ENCODE data around the gene DBNL. TPM values are rescaled to one million over a fixed set of nuclear protein-coding genes. Genes with fewer than 3 reads are reported as not detected.

The DBNL gene
- total and polyA plus RNA-seq, 11 donors = 29.9 to 86.3 (median 42.9) TPM

DNA sequence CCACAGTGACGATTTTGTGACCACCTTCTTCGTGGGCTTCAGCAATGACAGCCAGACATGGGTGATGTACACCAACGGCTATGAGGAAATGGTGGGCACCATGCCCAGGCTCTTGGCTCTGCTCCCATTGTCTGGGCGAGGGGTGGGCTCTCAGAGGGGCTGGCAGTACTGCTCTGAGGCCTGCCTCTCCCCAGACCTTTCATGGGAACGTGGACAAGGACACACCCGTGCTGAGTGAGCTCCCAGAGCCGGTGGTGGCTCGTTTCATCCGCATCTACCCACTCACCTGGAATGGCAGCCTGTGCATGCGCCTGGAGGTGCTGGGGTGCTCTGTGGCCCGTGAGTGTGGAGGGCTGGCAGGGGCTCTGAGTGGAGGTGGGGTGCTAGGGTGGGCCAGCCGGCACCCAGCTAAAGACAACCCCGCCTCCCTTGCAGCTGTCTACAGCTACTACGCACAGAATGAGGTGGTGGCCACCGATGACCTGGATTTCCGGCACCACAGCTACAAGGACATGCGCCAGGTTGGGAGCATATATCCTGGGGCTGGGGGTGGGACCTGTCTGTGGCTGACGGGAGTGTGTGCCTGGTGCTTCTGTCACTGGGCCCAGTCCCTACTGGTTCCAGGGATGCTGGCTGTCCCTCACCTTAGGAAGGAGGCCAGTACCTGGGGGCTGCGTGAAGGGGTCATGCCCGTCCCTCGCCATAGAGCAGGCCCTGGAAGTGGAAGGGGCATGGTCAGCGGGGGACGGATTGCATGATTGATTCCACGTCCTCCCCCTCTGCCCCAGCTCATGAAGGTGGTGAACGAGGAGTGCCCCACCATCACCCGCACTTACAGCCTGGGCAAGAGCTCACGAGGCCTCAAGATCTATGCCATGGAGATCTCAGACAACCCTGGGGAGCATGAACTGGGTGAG lies 66.5 kb downstream of the DBNL start:
- DNase-seq = peak in 2 of 5 donors; percentile 22 to 58

More for the DNA sequence above, 66.5 kb downstream of the DBNL start:
- Histone ChIP-seq H3K27me3 (no peaks in the 10 kb centered on the region), H3K9me3 (no peaks in the 10 kb centered on the region), H3K27ac (no peak overlapping the region), H3K36me3 (peaks cover 0 to 87% (median 22%) of the 10 kb centered on the region in 9 donors), H3K4me1 (peaks cover 0 to 32% (median 13%) of the 10 kb centered on the region in 12 donors), H3K4me3 (no peak overlapping the region)
- WGBS, 4 donors = 77 to 83% (median 80%) methylated on average over 17 to 27 of the region's 27 CpGs
- ATAC-seq = no peak
- TF ChIP-seq, protein P1, sequence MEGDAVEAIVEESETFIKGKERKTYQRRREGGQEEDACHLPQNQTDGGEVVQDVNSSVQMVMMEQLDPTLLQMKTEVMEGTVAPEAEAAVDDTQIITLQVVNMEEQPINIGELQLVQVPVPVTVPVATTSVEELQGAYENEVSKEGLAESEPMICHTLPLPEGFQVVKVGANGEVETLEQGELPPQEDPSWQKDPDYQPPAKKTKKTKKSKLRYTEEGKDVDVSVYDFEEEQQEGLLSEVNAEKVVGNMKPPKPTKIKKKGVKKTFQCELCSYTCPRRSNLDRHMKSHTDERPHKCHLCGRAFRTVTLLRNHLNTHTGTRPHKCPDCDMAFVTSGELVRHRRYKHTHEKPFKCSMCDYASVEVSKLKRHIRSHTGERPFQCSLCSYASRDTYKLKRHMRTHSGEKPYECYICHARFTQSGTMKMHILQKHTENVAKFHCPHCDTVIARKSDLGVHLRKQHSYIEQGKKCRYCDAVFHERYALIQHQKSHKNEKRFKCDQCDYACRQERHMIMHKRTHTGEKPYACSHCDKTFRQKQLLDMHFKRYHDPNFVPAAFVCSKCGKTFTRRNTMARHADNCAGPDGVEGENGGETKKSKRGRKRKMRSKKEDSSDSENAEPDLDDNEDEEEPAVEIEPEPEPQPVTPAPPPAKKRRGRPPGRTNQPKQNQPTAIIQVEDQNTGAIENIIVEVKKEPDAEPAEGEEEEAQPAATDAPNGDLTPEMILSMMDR (IDR thresholded peaks at IDR 0.05) = no peak
- TF ChIP-seq POLR2A (IDR thresholded peaks at IDR 0.05) = no peak
- intact Hi-C loops (cut with DNase I) = no loop called here

Small RNAs within 50 kb of the gene (microRNA-seq; reads per million reads assigned to microRNA genes)
- 0 to 0.64 (median 0.21) reads per million in 4 donors for gene MIR6837
- 0.62 to 3.1 (median 1.8) reads per million in 4 donors for gene MIR6838

Other genes starting within 250 kb of the DBNL start
- 100 to 1,000 TPM; 118 to 252 (median 151) TPM for gene MRPS24, start 175.2 kb upstream of the DBNL start, total RNA-seq
- gene MRPS24, start 175.2 kb upstream of the DBNL start, polyA plus RNA-seq = 100 to 1,000 TPM; 191 to 284 TPM
- 10 to 100 TPM; 28.2 to 43.7 (median 37.8) TPM for gene URGCP, start 138.1 kb upstream of the DBNL start, total RNA-seq
- 10 to 100 TPM; 23.6 to 24.0 TPM for gene URGCP, start 138.1 kb upstream of the DBNL start, polyA plus RNA-seq
- 10 to 100 TPM; 35.1 to 69.8 (median 43.5) TPM for gene UBE2D4, start 118.3 kb upstream of the DBNL start, total RNA-seq
- 10 to 100 TPM; 29.4 to 41.1 TPM for gene UBE2D4, start 118.3 kb upstream of the DBNL start, polyA plus RNA-seq
- under 1 TPM in 1 of 9 donors, not detected in 8; 0.13 TPM for gene SPDYE1, start 46.8 kb upstream of the DBNL start, total RNA-seq
- gene SPDYE1, start 46.8 kb upstream of the DBNL start, polyA plus RNA-seq = not detected
- gene PGAM2, start 20.9 kb downstream of the DBNL start, total RNA-seq = 1,000 to 10,000 TPM in 1 of 9 donors, 100 to 1,000 TPM in 8; 300 to 1,183 (median 555) TPM
- gene PGAM2, start 20.9 kb downstream of the DBNL start, polyA plus RNA-seq = 1,000 to 10,000 TPM in 1 of 2 donors, 100 to 1,000 TPM in 1; 242 to 2,064 TPM
- gene POLM, start 37.8 kb downstream of the DBNL start, total RNA-seq = 10 to 100 TPM; 10.1 to 24.3 (median 14.0) TPM
- 10 to 100 TPM; 10.3 to 13.7 TPM for gene POLM, start 37.8 kb downstream of the DBNL start, polyA plus RNA-seq
- 10 to 100 TPM; 15.2 to 51.1 (median 25.4) TPM for gene AEBP1, start 59.6 kb downstream of the DBNL start, total RNA-seq
- gene AEBP1, start 59.6 kb downstream of the DBNL start, polyA plus RNA-seq = 10 to 100 TPM; 10.9 to 20.2 TPM
- gene POLD2, start 78.8 kb downstream of the DBNL start, total RNA-seq = 100 to 1,000 TPM in 1 of 9 donors, 10 to 100 TPM in 8; 74.1 to 150 (median 89.2) TPM
- 100 to 1,000 TPM in 1 of 2 donors, 10 to 100 TPM in 1; 67.0 to 176 TPM for gene POLD2, start 78.8 kb downstream of the DBNL start, polyA plus RNA-seq
- gene MYL7, start 96.6 kb downstream of the DBNL start, total RNA-seq = 1,000 to 10,000 TPM in 8 of 9 donors, 100 to 1,000 TPM in 1; 975 to 4,037 (median 2,357) TPM
- 1,000 to 10,000 TPM; 1,236 to 2,597 TPM for gene MYL7, start 96.6 kb downstream of the DBNL start, polyA plus RNA-seq
- gene GCK, start 144.7 kb downstream of the DBNL start, total RNA-seq = 1 to 10 TPM in 6 of 9 donors, under 1 TPM in 3; 0.54 to 3.3 (median 1.3) TPM
- gene GCK, start 144.7 kb downstream of the DBNL start, polyA plus RNA-seq = 1 to 10 TPM; 3.6 to 5.7 TPM
- gene YKT6, start 156.3 kb downstream of the DBNL start, total RNA-seq = 10 to 100 TPM; 43.8 to 82.2 (median 46.6) TPM
- gene YKT6, start 156.3 kb downstream of the DBNL start, polyA plus RNA-seq = 100 to 1,000 TPM in 1 of 2 donors, 10 to 100 TPM in 1; 28.5 to 133 TPM